GM23248 (cell line): ENCODE results near the gene ARID5B.

Source experiments
- EZH2 ChIP-seq: fragments of 200-600 bp; sonication (generic); IDR thresholded peaks from 2 replicates; pipeline ENCODE4 v1.6.1; 2018; ENCODE audit warnings: antibody characterized with exemption, mild to moderate bottlenecking; ENCODE audit not compliant: insufficient read depth, poor library complexity, severe bottlenecking
- EZH2phosphoT487 ChIP-seq: fragments of 200-600 bp; sonication (generic); IDR thresholded peaks from 2 replicates; pipeline ENCODE4 v1.6.1; 2018; ENCODE audit warnings: antibody characterized with exemption, moderate library complexity, mild to moderate bottlenecking, low read depth; ENCODE audit not compliant: insufficient read depth

- TF ChIP-seq EZH2, result no peak
- no peak for TF ChIP-seq EZH2phosphoT487
Measured at GRCh38 chr10:62012318-62012717, 110.8 kb downstream of the ARID5B start.
